HEK293 (cell line): Measurements from ENCODE around the gene MPHOSPH8.
A peak's percentile ranks its signal among the peaks of the same experiment; 100 is the strongest.

Experiments used
- BCL11A ChIP-seq: fragments of 450-650 bp; formaldehyde crosslinking; IDR thresholded peaks from 2 replicates; pipeline ENCODE4 v1.5.1; 2016; ENCODE audit warnings: low read depth, missing biosample characterization, missing genetic modification characterization
- GFI1B ChIP-seq: fragments of 450-650 bp; formaldehyde crosslinking; IDR thresholded peaks from 2 replicates; pipeline ENCODE4 v1.5.1; 2016; ENCODE audit warnings: missing biosample characterization, missing genetic modification characterization
- GLI2 ChIP-seq: fragments of 450-650 bp; formaldehyde crosslinking; IDR thresholded peaks from 2 replicates; pipeline ENCODE4; 2017; ENCODE audit warnings: missing biosample characterization, missing genetic modification characterization, low read depth, borderline replicate concordance
- HOXA7 ChIP-seq: sonication (generic); formaldehyde crosslinking; IDR thresholded peaks from 2 replicates; pipeline ENCODE4 v1.8.1; 2022; ENCODE audit warnings: missing genetic modification reagents, borderline replicate concordance
- HOXD13 ChIP-seq: sonication (generic); formaldehyde crosslinking; IDR thresholded peaks from 2 replicates; pipeline ENCODE4 v1.8.0; 2022; ENCODE audit warnings: missing genetic modification reagents, borderline replicate concordance
- IKZF3 ChIP-seq: fragments of 450-650 bp; IDR thresholded peaks from 2 replicates; pipeline ENCODE4 v1.5.0; 2018; ENCODE audit warnings: missing biosample characterization, mild to moderate bottlenecking, missing genetic modification characterization, moderate library complexity
- KLF1 ChIP-seq: fragments of 450-650 bp; formaldehyde crosslinking; IDR thresholded peaks from 2 replicates; pipeline ENCODE4 v1.5.1; 2016; ENCODE audit warnings: missing biosample characterization, missing genetic modification characterization
- KLF16 ChIP-seq: fragments of 450-650 bp; formaldehyde crosslinking; IDR thresholded peaks from 2 replicates; pipeline ENCODE4 v1.5.1; 2017; ENCODE audit warnings: missing biosample characterization, missing genetic modification characterization
- KLF7 ChIP-seq: fragments of 450-650 bp; formaldehyde crosslinking; IDR thresholded peaks from 2 replicates; pipeline ENCODE4 v1.5.1; 2016; ENCODE audit warnings: missing biosample characterization, missing genetic modification characterization, borderline replicate concordance
- KLF8 ChIP-seq: fragments of 450-650 bp; formaldehyde crosslinking; IDR thresholded peaks from 2 replicates; pipeline ENCODE4 v1.5.1; 2016; ENCODE audit warnings: missing biosample characterization, missing genetic modification characterization
- MZF1 ChIP-seq: fragments of 450-650 bp; formaldehyde crosslinking; IDR thresholded peaks from 2 replicates; pipeline ENCODE4 v1.5.1; 2017; ENCODE audit warnings: missing biosample characterization, missing genetic modification characterization, borderline replicate concordance
- PRDM1 ChIP-seq: fragments of 450-650 bp; formaldehyde crosslinking; IDR thresholded peaks from 2 replicates; pipeline ENCODE4; 2016; ENCODE audit warnings: missing biosample characterization, missing genetic modification characterization
- PRDM4 ChIP-seq: fragments of 450-650 bp; formaldehyde crosslinking; IDR thresholded peaks from 2 replicates; pipeline ENCODE4 v1.5.1; 2017; ENCODE audit warnings: missing biosample characterization, missing genetic modification characterization
- SP7 ChIP-seq: fragments of 450-650 bp; formaldehyde crosslinking; IDR thresholded peaks from 2 replicates; pipeline ENCODE4 v1.5.1; 2016; ENCODE audit warnings: missing biosample characterization, missing genetic modification characterization
- TCF7L2 ChIP-seq: IDR thresholded peaks from 2 replicates; pipeline ENCODE4 v1.6.1; 2011; ENCODE audit warnings: low read depth, mild to moderate bottlenecking, inconsistent platforms, low read length, moderate library complexity, borderline replicate concordance
- WT1 ChIP-seq: fragments of 450-650 bp; formaldehyde crosslinking; IDR thresholded peaks from 2 replicates; pipeline ENCODE4 v1.5.1; 2016; ENCODE audit warnings: missing biosample characterization, missing genetic modification characterization
- ZBTB1 ChIP-seq: fragments of 450-650 bp; formaldehyde crosslinking; IDR thresholded peaks from 2 replicates; pipeline ENCODE4 v1.5.1; 2016; ENCODE audit warnings: missing biosample characterization, missing genetic modification characterization
- ZBTB17 ChIP-seq: fragments of 450-650 bp; formaldehyde crosslinking; IDR thresholded peaks from 2 replicates; pipeline ENCODE4 v1.5.1; 2016; ENCODE audit warnings: missing biosample characterization, missing genetic modification characterization
- ZBTB20 ChIP-seq: fragments of 450-650 bp; formaldehyde crosslinking; IDR thresholded peaks from 2 replicates; pipeline ENCODE4 v1.5.1; 2016; ENCODE audit warnings: missing biosample characterization, missing genetic modification characterization
- ZBTB44 ChIP-seq: fragments of 450-650 bp; IDR thresholded peaks from 2 replicates; pipeline ENCODE4 v1.5.1; 2018; ENCODE audit warnings: missing biosample characterization, mild to moderate bottlenecking, missing genetic modification characterization
- ZEB2 ChIP-seq: fragments of 450-650 bp; formaldehyde crosslinking; IDR thresholded peaks from 2 replicates; pipeline ENCODE4 v1.5.1; 2016; ENCODE audit warnings: missing biosample characterization, missing genetic modification characterization
- ZFHX2 ChIP-seq: fragments of 450-650 bp; formaldehyde crosslinking; conservative IDR thresholded peaks from 2 replicates; pipeline ENCODE4 v1.5.1; 2016; ENCODE audit warnings: missing biosample characterization, missing genetic modification characterization
- ZNF133 ChIP-seq: fragments of 450-650 bp; formaldehyde crosslinking; IDR thresholded peaks from 2 replicates; pipeline ENCODE4 v1.5.1; 2016; ENCODE audit warnings: missing biosample characterization, missing genetic modification characterization
- ZNF169 ChIP-seq: fragments of 450-650 bp; formaldehyde crosslinking; IDR thresholded peaks from 2 replicates; pipeline ENCODE4 v1.5.1; 2016; ENCODE audit warnings: missing biosample characterization, missing genetic modification characterization
- ZNF214 ChIP-seq: fragments of 450-650 bp; formaldehyde crosslinking; IDR thresholded peaks from 2 replicates; pipeline ENCODE4 v1.5.1; 2017; ENCODE audit warnings: missing biosample characterization, mild to moderate bottlenecking, missing genetic modification characterization, borderline replicate concordance
- ZNF274 ChIP-seq, 2 experiments: fragments of 200-500 bp in 1 of 2; fragments of 450-650 bp in 1 of 2; sonication (Bioruptor generic) in 1 of 2; formaldehyde crosslinking in 1 of 2; IDR thresholded peaks; 2 replicates each; pipeline versions ENCODE4 v1.5.1 to v1.6.1; 2014 to 2016; ENCODE audit warnings: borderline replicate concordance in 1 of 2, inconsistent platforms in 1 of 2, low read length in 1 of 2, missing biosample characterization in 1 of 2, missing genetic modification characterization in 1 of 2
- ZNF335 ChIP-seq: fragments of 450-650 bp; formaldehyde crosslinking; conservative IDR thresholded peaks from 2 replicates; pipeline ENCODE4 v1.5.1; 2016; ENCODE audit warnings: missing biosample characterization, missing genetic modification characterization
- ZNF391 ChIP-seq: fragments of 450-650 bp; formaldehyde crosslinking; IDR thresholded peaks from 2 replicates; pipeline ENCODE4 v1.5.1; 2016; ENCODE audit warnings: low read depth, missing biosample characterization, missing genetic modification characterization, borderline replicate concordance
- ZNF394 ChIP-seq: fragments of 450-650 bp; formaldehyde crosslinking; IDR thresholded peaks from 2 replicates; pipeline ENCODE4 v1.5.1; 2016; ENCODE audit warnings: missing biosample characterization, missing genetic modification characterization, mild to moderate bottlenecking, moderate library complexity, borderline replicate concordance
- ZNF548 ChIP-seq: fragments of 450-650 bp; formaldehyde crosslinking; IDR thresholded peaks from 2 replicates; pipeline ENCODE4 v1.5.1; 2016; ENCODE audit warnings: missing biosample characterization, missing genetic modification characterization
- ZNF555 ChIP-seq: fragments of 450-650 bp; formaldehyde crosslinking; conservative IDR thresholded peaks from 2 replicates; pipeline ENCODE4 v1.5.1; 2017; ENCODE audit warnings: missing biosample characterization, mild to moderate bottlenecking, missing genetic modification characterization, inconsistent platforms
- ZNF560 ChIP-seq: fragments of 450-650 bp; formaldehyde crosslinking; IDR thresholded peaks from 2 replicates; pipeline ENCODE4 v1.5.1; 2017; ENCODE audit warnings: missing biosample characterization, missing genetic modification characterization, borderline replicate concordance
- ZNF561 ChIP-seq: fragments of 450-650 bp; IDR thresholded peaks from 2 replicates; pipeline ENCODE4 v1.5.1; 2018; ENCODE audit warnings: missing biosample characterization, missing genetic modification characterization, borderline replicate concordance
- ZNF658 ChIP-seq: fragments of 450-650 bp; formaldehyde crosslinking; IDR thresholded peaks from 2 replicates; pipeline ENCODE4; 2016; ENCODE audit warnings: missing biosample characterization, missing genetic modification characterization
- ZNF664 ChIP-seq: fragments of 450-650 bp; formaldehyde crosslinking; IDR thresholded peaks from 2 replicates; pipeline ENCODE4 v1.5.1; 2016; ENCODE audit warnings: missing biosample characterization, missing genetic modification characterization
- ZNF76 ChIP-seq: fragments of 450-650 bp; formaldehyde crosslinking; IDR thresholded peaks from 2 replicates; pipeline ENCODE4; 2016; ENCODE audit warnings: low read depth, missing biosample characterization, missing genetic modification characterization, borderline replicate concordance
- ZNF837 ChIP-seq: fragments of 450-650 bp; formaldehyde crosslinking; IDR thresholded peaks from 2 replicates; pipeline ENCODE4 v1.5.1; 2016; ENCODE audit warnings: missing biosample characterization, missing genetic modification characterization
- ZSCAN5A ChIP-seq: fragments of 450-650 bp; formaldehyde crosslinking; IDR thresholded peaks from 2 replicates; pipeline ENCODE4 v1.5.1; 2016; ENCODE audit warnings: missing biosample characterization, missing genetic modification characterization
- ZXDB ChIP-seq: fragments of 450-650 bp; formaldehyde crosslinking; IDR thresholded peaks from 2 replicates; pipeline ENCODE4 v1.5.1; 2016; ENCODE audit warnings: missing biosample characterization, missing genetic modification characterization

Gene MPHOSPH8

GRCh38 chr13:19597523-19597922 is 35.9 kb upstream of the MPHOSPH8 start (continued):
- TF ChIP-seq WT1 (tag by site-specific recombination) (no peak), ZNF394 (tag by site-specific recombination) (no peak), SP7 (tag by site-specific recombination) (peak; percentile 51; the same call in 1 of the 2 replicates), BCL11A (no peak), ZNF560 (tag by site-specific recombination) (no peak), ZNF169 (no peak), ZNF561 (tag by site-specific recombination) (no peak), PRDM4 (peak; percentile 70), ZNF274 (IDR thresholded peaks at IDR 0.05; ENCODE audit: low read length) (no peak), ZNF274 (tag by site-specific recombination; IDR thresholded peaks at IDR 0.05; ENCODE audit: borderline replicate concordance) (no peak), TCF7L2 (no peak), ZBTB17 (tag by site-specific recombination) (no peak), ZNF664 (tag by site-specific recombination) (no peak), ZSCAN5A (tag by site-specific recombination) (no peak), ZNF548 (no peak), ZNF76 (no peak), ZNF837 (tag by site-specific recombination) (no peak), GFI1B (tag by site-specific recombination) (peak; percentile 73), KLF7 (tag by site-specific recombination) (no peak), ZBTB44 (no peak), ZNF214 (tag by site-specific recombination) (no peak), GLI2 (tag by site-specific recombination) (no peak), HOXA7 (no peak), KLF1 (tag by site-specific recombination) (no peak), MZF1 (no peak), ZNF658 (tag by site-specific recombination) (no peak), ZXDB (tag by site-specific recombination) (no peak), ZFHX2 (tag by site-specific recombination) (no peak), ZNF133 (tag by site-specific recombination) (no peak), ZNF555 (tag by site-specific recombination) (no peak), ZNF391 (tag by site-specific recombination) (no peak), ZBTB20 (tag by site-specific recombination) (no peak), ZNF335 (no peak), PRDM1 (tag by site-specific recombination) (no peak), ZEB2 (tag by site-specific recombination) (0 out of 2 replicates have a peak, but pooled peaks have one; percentile 25), KLF16 (tag by site-specific recombination) (no peak), ZBTB1 (no peak), HOXD13 (no peak), IKZF3 (tag by site-specific recombination) (no peak), KLF8 (tag by site-specific recombination) (no peak)
